UCSD-AML1 (cell line): ENCODE measurements around the gene CFAP99.

Experiments
- DNase-seq: peaks from one replicate; lab custom pipeline; 2025; ENCODE audit not compliant: unreplicated experiment; lab: John Stamatoyannopoulos, UW

Gene CFAP99

GRCh38 chr4:2390146-2390545 is 28.6 kb upstream of the CFAP99 start:
- peak; percentile 46 for DNase-seq

GRCh38 chr4:2390784-2391421 is 27.9 kb upstream of the CFAP99 start:
- DNase-seq = no peak

- no peak for DNase-seq
These were observed 25.1 kb upstream of the CFAP99 start for GRCh38 chr4:2393353-2394270.

- no peak for DNase-seq
These were observed 24.2 kb upstream of the CFAP99 start for GRCh38 chr4:2394528-2394927.

GRCh38 chr4:2395038-2395437 is 23.7 kb upstream of the CFAP99 start:
- no peak for DNase-seq

GRCh38 chr4:2395584-2395983 is 23.2 kb upstream of the CFAP99 start:
- no peak for DNase-seq

- no peak for DNase-seq
These were observed 21.9 kb upstream of the CFAP99 start for GRCh38 chr4:2396781-2397368.

GRCh38 chr4:2397596-2398379 is 21.0 kb upstream of the CFAP99 start:
- DNase-seq = no peak

GRCh38 chr4:2399216-2399615 is 19.5 kb upstream of the CFAP99 start:
- DNase-seq = no peak

- no peak for DNase-seq
These were observed 19.0 kb upstream of the CFAP99 start for GRCh38 chr4:2399631-2400190.

- no peak for DNase-seq
These were observed 17.7 kb upstream of the CFAP99 start for GRCh38 chr4:2400841-2401609.

GRCh38 chr4:2401610-2401983 is 17.2 kb upstream of the CFAP99 start:
- DNase-seq = no peak

- DNase-seq = no peak
These were observed 16.5 kb upstream of the CFAP99 start for GRCh38 chr4:2402048-2402842.

- no peak for DNase-seq
These were observed 15.8 kb upstream of the CFAP99 start for GRCh38 chr4:2402941-2403340.

GRCh38 chr4:2406406-2406805 is 12.3 kb upstream of the CFAP99 start:
- DNase-seq = no peak

- no peak for DNase-seq
These were observed 11.8 kb upstream of the CFAP99 start for GRCh38 chr4:2406920-2407319.

GRCh38 chr4:2407991-2408342 is 10.8 kb upstream of the CFAP99 start:
- no peak for DNase-seq

GRCh38 chr4:2408401-2408958 is 10.3 kb upstream of the CFAP99 start:
- peak; percentile 30 for DNase-seq

- DNase-seq = no peak
These were observed 9.8 kb upstream of the CFAP99 start for GRCh38 chr4:2408976-2409375.
